NCI-H1436 treated with DMSO at 0.1 percent for 48 hours (cell line): Measurements from ENCODE around the gene SECTM1.
"Not testable (repeated sequence)": the region's sequence is repeated elsewhere in the genome, so short reads cannot be mapped to it uniquely, and the experiment has no call there.

Experiments used
- DNase-seq: peaks from one replicate; lab custom pipeline; 2025; lab: John Stamatoyannopoulos, UW

The SECTM1 gene

GRCh38 chr17:82333279-82334171, at the start of gene SECTM1:
TSS of gene SECTM1 (minus strand) at chr17:82333766. CDS start at chr17:82327240, 6,526 bp downstream.
- DNase-seq, result no peak

DNA sequence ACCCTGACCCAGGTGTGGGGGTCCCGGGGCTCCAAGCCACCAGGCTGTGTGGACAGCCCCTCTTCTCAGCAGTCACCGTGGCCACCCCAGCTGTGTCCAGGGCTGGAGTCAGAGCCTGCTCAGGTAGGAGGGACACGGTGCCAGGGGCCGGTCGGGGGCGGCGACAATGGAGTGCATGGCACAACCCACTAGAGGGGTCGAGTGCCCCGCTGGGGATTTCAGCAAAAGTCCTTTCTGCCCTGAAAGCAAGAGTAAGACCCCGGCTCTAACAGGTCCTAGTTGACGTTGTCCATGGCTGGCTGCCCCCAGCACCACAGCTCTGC, 49.3 kb upstream of the SECTM1 start:
- DNase-seq, result no peak

- not testable (repeated sequence) for DNase-seq
Observed at GRCh38 chr17:82382220-82382932, 48.8 kb upstream of the SECTM1 start.

DNA sequence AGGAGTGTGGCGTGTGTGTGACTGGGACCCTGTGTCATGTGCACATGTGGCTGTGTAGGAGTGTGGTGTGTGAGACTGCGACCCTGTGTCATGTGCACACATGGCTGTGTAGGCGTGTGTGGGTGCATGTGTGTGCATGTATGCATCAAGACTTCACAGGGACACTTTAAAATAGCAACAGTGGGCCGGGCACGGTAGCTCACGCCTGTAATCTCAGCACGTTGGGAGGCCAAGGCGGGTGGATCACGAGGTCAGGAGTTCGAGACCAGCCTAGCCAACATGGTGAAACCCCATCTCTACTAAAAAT, 48.1 kb upstream of the SECTM1 start:
- DNase-seq, result not testable (repeated sequence)

GRCh38 chr17:82380860-82381702, 47.5 kb upstream of the SECTM1 start:
- DNase-seq, result no peak

- DNase-seq, result no peak
Observed at GRCh38 chr17:82378741-82379021, 45.1 kb upstream of the SECTM1 start.

GRCh38 chr17:82377924-82378740, 44.6 kb upstream of the SECTM1 start:
- DNase-seq, result no peak

DNA sequence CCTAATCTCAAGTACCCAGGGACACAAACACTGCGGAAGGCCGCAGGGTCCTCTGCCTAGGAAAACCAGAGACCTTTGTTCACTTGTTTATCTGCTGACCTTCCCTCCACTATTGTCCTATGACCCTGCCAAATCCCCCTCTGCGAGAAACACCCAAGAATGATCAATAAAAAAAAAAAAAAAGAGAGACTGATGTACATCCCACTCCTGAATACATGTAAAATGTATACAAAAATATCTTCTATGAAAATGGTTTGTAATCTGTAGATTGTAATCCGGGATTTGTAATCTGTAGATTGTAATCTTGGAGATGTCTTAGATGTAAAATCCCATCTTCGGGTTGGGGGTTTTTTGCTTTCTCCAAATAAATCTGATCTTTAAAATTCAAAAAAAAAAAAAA, 43.7 kb upstream of the SECTM1 start:
- not testable (repeated sequence) for DNase-seq

- no peak for DNase-seq
Observed at GRCh38 chr17:82376042-82376730, 42.6 kb upstream of the SECTM1 start.

DNA sequence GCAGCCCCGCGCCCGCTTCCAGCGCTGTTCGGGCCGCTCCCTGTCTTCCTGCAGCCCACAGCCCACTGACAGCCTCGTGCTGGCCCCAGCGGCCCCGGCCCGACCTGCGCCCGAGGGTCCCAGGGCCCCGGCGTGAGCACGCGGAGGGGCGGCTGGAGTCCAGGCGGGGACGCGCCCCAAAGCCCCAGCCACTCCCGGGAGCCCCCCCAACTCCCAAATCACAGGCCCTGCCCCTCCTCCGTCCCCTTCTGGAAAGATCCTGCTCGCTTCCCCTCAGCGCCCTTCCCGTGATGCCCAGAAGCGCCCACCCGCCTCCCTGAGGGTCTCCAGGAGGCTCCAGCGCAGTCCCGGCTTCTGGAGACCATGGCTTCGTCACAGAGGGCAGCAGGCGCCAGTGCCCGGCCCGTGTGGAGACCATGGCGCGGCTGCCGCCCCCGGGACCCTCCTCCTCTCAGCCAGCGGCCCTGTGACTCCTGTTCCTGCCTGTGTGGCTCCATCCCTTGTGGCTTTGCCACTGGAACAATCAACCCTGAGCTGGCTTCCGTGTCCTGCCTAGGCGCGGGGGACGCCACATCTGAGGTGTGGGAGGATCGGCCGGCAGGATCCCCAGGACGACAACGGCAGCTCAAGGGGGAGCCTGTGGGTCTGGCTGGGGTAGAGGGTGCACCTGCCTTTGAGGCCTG, 41.9 kb upstream of the SECTM1 start:
- no peak for DNase-seq

DNA sequence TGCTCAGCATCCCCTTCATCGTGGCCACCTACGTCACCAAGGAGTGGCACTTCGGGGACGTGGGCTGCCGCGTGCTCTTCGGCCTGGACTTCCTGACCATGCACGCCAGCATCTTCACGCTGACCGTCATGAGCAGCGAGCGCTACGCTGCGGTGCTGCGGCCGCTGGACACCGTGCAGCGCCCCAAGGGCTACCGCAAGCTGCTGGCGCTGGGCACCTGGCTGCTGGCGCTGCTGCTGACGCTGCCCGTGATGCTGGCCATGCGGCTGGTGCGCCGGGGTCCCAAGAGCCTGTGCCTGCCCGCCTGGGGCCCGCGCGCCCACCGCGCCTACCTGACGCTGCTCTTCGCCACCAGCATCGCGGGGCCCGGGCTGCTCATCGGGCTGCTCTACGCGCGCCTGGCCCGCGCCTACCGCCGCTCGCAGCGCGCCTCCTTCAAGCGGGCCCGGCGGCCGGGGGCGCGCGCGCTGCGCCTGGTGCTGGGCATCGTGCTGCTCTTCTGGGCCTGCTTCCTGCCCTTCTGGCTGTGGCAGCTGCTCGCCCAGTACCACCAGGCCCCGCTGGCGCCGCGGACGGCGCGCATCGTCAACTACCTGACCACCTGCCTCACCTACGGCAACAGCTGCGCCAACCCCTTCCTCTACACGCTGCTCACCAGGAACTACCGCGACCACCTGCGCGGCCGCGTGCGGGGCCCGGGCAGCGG, 41.2 kb upstream of the SECTM1 start:
- DNase-seq, result no peak

- no peak for DNase-seq
Observed at GRCh38 chr17:82373731-82374625, 40.4 kb upstream of the SECTM1 start.

GRCh38 chr17:82373072-82373452, 39.5 kb upstream of the SECTM1 start:
- DNase-seq, result not testable (repeated sequence)

DNA sequence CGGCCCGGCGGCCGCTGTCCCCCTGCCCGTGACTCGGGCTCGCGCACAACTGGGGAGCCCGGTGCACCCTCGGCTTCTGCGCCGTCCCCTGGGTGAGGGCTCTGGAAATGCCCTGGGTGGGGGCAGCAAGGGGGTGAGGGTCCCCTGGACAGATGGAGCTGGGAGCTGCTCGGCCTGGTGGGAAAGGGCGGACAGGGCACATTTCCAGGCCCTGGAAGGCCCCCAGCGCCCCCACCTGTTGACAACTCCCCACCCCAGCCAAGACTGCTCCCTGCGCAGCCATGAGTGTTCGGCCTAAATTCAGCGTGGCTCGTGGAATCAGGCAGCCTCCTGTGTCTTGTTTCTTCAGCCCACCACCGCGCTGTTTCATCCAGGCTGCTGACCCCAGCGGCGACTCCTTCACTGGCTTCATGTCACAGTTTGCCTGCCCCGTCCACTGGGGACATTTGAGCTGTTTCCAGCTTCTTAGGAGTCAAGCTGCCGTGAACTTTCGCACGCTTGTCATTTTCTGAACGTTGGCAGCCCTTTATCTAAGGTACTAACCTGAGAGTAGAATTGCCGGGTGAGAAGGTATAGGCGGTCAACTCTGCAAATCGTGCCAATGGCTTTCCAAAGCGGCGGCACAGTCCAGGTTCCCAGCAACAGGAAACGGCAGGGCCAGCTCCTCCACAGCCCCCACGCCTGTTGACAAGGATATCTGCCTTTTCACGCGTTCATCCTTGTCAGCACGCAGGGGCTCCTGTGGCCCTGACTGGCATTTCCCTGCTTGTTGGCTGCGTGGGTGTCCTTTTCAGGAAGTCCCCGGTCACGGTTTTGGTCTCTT, 38.9 kb upstream of the SECTM1 start:
- no peak for DNase-seq

DNA sequence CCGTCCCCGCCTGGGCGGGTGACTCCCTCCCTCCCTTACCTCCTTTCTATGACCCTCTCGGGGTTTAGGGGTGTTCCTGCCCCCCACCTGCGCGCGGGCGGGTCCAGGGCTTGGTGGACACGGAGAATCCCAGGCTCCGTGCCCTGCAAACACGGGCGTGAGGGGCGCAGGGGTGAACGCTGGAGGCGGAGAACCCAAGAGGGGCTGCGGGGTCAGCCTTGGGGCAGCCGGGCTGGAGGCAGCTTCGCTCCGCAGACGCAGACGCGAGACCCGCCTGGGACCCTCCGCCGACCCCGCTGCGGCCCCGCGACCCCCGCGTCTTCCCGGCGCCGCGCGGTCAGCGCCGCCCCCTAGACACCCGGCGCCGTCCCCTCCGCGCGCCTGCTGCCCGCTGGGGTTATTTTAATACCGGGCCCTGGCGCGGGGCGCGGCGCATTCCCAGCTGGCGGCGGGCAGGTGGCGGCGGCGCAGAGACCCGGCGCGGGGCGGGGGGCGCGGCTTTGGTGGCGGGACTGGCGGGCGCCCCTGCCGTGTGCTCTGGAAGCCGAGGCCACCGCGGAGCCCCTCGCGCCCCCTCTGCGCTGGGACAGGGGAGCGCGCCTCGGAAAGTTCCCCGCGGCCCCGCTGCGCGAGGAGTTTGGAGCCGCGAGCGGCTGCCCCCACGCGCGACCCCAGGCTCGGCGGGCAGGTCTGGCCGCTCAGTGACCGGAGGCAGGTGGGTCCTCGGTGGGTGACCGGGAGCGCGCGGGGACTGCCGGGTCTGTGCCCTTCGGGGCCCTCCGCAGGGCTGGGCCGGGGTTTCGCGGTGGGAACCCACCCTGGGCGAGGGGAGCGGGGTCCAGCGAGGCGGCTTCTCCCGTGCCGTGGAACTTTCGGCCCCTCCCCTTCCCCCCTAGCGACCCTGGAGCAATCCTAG, 38.0 kb upstream of the SECTM1 start, which contains the start of gene UTS2R:
UTS2R (plus strand) TSS at position 433 of the 916 bp plus-strand sequence. CDS start 2,560 bp downstream, outside the sequence.
- DNase-seq, result no peak

DNA sequence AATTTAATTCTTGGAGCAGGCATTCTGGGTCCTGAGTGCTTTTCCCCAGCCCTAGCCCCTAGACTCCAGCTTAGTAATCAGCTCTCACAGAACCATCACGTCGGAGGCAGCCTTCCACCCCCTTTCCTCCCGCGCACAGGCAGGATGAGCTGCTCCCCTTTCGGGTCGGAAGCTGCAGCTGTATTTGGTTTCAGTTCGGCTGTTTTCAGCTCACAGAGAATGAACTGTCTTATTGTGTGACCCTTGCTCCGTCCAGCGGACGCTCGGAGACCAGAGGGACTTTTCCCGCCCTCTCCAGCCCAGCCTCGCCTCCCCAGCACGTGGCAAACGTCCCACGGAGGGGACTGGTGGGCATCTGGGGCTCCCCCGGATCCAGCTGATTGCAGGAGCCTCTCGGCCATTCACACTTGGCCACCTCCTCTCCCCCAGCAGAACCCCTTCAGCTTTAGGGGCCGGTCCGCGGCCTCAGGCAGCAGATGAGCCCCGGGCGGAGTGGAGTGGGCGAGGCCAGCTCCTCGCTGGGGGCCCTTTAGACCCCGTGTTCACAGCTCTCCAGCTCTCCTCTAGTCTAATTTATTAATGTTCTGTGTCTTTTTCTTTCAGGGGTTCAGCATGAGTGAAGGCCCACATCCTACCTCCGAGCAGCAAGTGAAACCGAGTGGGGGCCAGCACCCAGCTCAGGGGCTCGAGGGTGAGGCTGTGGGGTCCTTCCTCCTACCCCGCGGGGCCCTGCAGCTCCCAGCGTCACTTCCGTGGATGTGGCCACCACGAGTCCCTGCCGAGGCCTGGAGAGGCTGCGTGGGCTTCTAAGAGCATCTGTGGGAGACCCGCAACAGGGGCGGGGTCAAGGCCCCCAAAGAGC, 37.1 kb upstream of the SECTM1 start:
- no peak for DNase-seq
